ENCODE data around the gene LENEP. TPM values are rescaled to one million over a fixed set of nuclear protein-coding genes. Genes with fewer than 3 reads are reported as not detected.
A peak's percentile ranks its signal among the peaks of the same experiment; 100 is the strongest.

The LENEP gene
- total and polyA plus RNA-seq, 12 donors, result 0.44 TPM; not detected in 11

- intact Hi-C loops (cut with DNase I), result no loop called here
- peaks cover 59 to 65% of the 10 kb centered on the region in 2 donors for H3K4me1 ChIP-seq (replicated peaks in 1 of 2)
- no peak for TF ChIP-seq POLR2A (IDR thresholded peaks at IDR 0.05)
- no peak for TF ChIP-seq CTCF (IDR thresholded peaks at IDR 0.05)
- H3K9me3 ChIP-seq (replicated peaks in 1 of 3), result no peaks in the 10 kb centered on the region
- peak in 3 of 7 donors; percentile 15 to 61 (median 34) for DNase-seq
- WGBS, 4 donors, result 34 to 63% (median 43%) methylated on average over 2 of the region's 2 CpGs
- peak overlapping the region in 4 of 5 donors; percentile 87 to 99 (median 96) for H3K27ac ChIP-seq
- peak overlapping the region in 1 of 4 donors; percentile 41 for H3K4me3 ChIP-seq
- H3K36me3 ChIP-seq (replicated peaks in 1 of 2), result no peaks in the 10 kb centered on the region
- H3K27me3 ChIP-seq, result no peaks in the 10 kb centered on the region
These were observed 13.3 kb downstream of the LENEP start for GRCh38 chr1:155006601-155007101.

- Histone ChIP-seq H3K27ac (peak overlapping the region in 4 of 5 donors; percentile 15 to 99 (median 84)), H3K27me3 (no peaks in the 10 kb centered on the region), H3K36me3 (replicated peaks in 1 of 2) (no peaks in the 10 kb centered on the region), H3K4me3 (peak overlapping the region in 1 of 4 donors; percentile 41), H3K9me3 (replicated peaks in 1 of 3) (no peaks in the 10 kb centered on the region), H3K4me1 (replicated peaks in 1 of 2) (peaks cover 66 to 72% of the 10 kb centered on the region in 2 donors)
- WGBS, 4 donors, result 31 to 37% (median 36%) methylated on average over 6 of the region's 6 CpGs; no CpG with 5 or more reads in 1 of the 4 donors
- TF ChIP-seq CTCF (IDR thresholded peaks at IDR 0.05) (no peak), POLR2A (IDR thresholded peaks at IDR 0.05) (no peak)
- peak; percentile 53 to 77 (median 66) for DNase-seq
- intact Hi-C loops (cut with DNase I), result no loop called here
These were observed 14.0 kb downstream of the LENEP start for GRCh38 chr1:155007251-155007828.

GRCh38 chr1:155008015-155008941, 14.9 kb downstream of the LENEP start:
- Histone ChIP-seq H3K27me3 (no peaks in the 10 kb centered on the region), H3K27ac (peak overlapping the region; percentile 15 to 99 (median 70)), H3K4me1 (replicated peaks in 1 of 2) (peaks cover 76 to 82% of the 10 kb centered on the region in 2 donors), H3K9me3 (replicated peaks in 1 of 3) (no peaks in the 10 kb centered on the region), H3K36me3 (replicated peaks in 1 of 2) (no peaks in the 10 kb centered on the region), H3K4me3 (peak overlapping the region in 1 of 4 donors; percentile 41)
- 39 to 65% (median 48%) methylated on average over 8 to 16 of the region's 16 CpGs for WGBS, 4 donors
- intact Hi-C loops (cut with DNase I), result no loop called here
- peak in 2 of 7 donors; percentile 28 to 54 for DNase-seq
- TF ChIP-seq POLR2A (IDR thresholded peaks at IDR 0.05) (no peak), CTCF (IDR thresholded peaks at IDR 0.05) (no peak)

- DNase-seq, result peak in 3 of 7 donors; percentile 13 to 49 (median 20)
- WGBS, 4 donors, result 77 to 96% (median 93%) methylated on average over 3 to 12 of the region's 12 CpGs
- Histone ChIP-seq H3K27ac (peak overlapping the region in 3 of 5 donors; percentile 15 to 99 (median 70)), H3K9me3 (replicated peaks in 1 of 3) (no peaks in the 10 kb centered on the region), H3K27me3 (no peaks in the 10 kb centered on the region), H3K4me1 (replicated peaks in 1 of 2) (peaks cover 82 to 83% of the 10 kb centered on the region in 2 donors), H3K4me3 (peak overlapping the region in 1 of 4 donors; percentile 41), H3K36me3 (replicated peaks in 1 of 2) (no peaks in the 10 kb centered on the region)
- intact Hi-C loops (cut with DNase I), result no loop called here
- TF ChIP-seq CTCF (IDR thresholded peaks at IDR 0.05) (no peak), POLR2A (IDR thresholded peaks at IDR 0.05) (no peak)
These were observed 15.9 kb downstream of the LENEP start for GRCh38 chr1:155009221-155009711.
